Coronary artery (tissue), 2 donors: ENCODE measurements around the gene OSBPL2.

Experiments
- DNase-seq: peaks from one replicate; pipeline ENCODE4 v3.0.0-alpha.2; 2017; ENCODE audit warnings: low spot score
- H3K27ac ChIP-seq, 2 donors: fragments of 200-600 bp; sonication (generic); one replicate each; pipeline ENCODE4 v1.5.1; 2016 to 2019
- H3K4me3 ChIP-seq: fragments of 200-600 bp; sonication (generic); 2 replicates; pipeline ENCODE4 v1.5.1; 2016; ENCODE audit warnings: mild to moderate bottlenecking, moderate library complexity
- TF ChIP-seq, protein P1 (sequence below): fragments of 200-600 bp; sonication (generic); IDR thresholded peaks from one replicate; pipeline ENCODE4 v1.5.1; 2019; ENCODE audit warnings: antibody characterized with exemption

Gene OSBPL2

DNA sequence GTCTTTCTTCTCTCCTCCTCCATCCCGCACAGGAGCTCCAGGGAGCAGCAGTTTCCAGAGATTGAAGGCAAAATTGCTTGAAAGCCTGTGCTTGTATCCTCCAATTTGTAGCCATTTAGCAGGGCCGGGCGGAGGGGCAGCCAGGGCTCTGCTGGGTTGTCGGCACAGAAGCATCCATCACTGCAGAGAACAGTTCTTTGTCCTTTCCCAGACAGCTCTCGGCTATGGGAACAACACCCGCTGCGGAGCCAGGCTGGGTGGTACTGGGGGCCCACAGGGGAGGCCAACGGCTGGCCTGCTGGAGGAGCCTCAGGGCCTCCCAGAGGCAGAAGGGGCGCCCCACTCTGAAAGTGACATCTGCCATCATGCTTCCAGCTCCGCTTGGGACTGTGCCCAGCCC lies 26.0 kb upstream of the OSBPL2 start:
- Histone ChIP-seq H3K27ac (no peak overlapping the region), H3K4me3 (no peak overlapping the region)
- DNase-seq, result no peak
- TF ChIP-seq, protein P1, sequence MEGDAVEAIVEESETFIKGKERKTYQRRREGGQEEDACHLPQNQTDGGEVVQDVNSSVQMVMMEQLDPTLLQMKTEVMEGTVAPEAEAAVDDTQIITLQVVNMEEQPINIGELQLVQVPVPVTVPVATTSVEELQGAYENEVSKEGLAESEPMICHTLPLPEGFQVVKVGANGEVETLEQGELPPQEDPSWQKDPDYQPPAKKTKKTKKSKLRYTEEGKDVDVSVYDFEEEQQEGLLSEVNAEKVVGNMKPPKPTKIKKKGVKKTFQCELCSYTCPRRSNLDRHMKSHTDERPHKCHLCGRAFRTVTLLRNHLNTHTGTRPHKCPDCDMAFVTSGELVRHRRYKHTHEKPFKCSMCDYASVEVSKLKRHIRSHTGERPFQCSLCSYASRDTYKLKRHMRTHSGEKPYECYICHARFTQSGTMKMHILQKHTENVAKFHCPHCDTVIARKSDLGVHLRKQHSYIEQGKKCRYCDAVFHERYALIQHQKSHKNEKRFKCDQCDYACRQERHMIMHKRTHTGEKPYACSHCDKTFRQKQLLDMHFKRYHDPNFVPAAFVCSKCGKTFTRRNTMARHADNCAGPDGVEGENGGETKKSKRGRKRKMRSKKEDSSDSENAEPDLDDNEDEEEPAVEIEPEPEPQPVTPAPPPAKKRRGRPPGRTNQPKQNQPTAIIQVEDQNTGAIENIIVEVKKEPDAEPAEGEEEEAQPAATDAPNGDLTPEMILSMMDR, result no peak

DNA sequence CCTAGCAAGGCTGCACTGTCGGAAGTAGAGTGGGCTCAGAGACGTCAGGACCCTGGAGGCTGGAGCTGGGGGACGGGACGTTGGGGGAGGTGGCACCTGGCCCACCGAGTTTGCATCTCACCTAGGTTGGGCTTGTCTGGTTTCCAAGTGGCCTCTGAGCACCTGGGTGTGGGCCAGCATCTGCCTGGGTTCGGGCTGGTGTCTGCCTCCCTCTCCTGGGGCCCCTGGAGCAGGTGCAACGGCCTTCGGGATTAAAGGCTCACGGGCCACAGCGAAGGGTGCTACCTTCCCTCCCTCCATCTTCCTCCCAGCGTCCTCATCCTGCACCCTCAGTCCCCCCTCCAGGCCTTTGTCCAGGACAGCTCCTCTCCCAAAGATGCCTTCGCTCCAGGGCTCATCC lies 24.3 kb upstream of the OSBPL2 start:
- DNase-seq, result no peak
- TF ChIP-seq, protein P1, result no peak
- Histone ChIP-seq H3K4me3 (no peak overlapping the region), H3K27ac (no peak overlapping the region)

GRCh38 chr20:62215020-62215990 lies 23.0 kb upstream of the OSBPL2 start:
- Histone ChIP-seq H3K4me3 (no peak overlapping the region), H3K27ac (no peak overlapping the region)
- TF ChIP-seq, protein P1, result no peak
- no peak for DNase-seq

DNA sequence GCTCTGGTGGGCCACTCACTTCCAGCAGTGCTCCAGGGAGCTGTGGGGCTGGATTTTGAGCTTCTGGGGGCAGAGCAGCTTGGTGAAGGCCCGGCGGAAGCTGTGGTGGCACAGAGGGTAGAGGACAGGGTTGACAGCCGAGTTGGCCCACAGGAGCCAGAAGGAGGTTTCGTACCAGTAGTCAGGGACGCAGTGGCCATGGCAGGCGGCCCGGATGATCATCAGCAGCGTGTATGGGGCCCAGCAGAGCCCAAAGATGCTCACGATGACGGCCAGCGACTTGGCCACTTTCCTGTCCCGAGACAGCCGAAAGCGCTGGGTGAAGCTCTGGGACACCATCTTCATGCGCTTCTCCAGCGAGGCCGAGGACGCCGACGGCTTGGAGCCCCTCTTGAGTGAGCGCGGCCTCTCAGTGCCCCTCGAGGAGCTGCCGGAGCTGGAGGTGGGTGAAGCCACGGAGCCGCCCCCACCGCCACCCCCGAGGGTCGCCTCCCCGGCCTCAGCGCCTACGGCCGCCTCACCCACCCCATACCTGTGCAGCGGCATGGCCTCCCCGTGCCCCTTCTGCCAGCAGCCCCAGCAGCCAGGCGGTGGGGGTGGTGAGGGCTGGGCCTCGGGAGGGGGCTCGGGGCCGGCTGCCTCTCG lies 22.2 kb upstream of the OSBPL2 start:
- no peak for DNase-seq
- TF ChIP-seq, protein P1, result no peak

GRCh38 chr20:62216636-62217566 lies 21.4 kb upstream of the OSBPL2 start:
- H3K27ac ChIP-seq, result no peak overlapping the region
- TF ChIP-seq, protein P1, result no peak
- DNase-seq, result no peak
- no peak overlapping the region for H3K4me3 ChIP-seq

More for the DNA sequence above, 22.2 kb upstream of the OSBPL2 start:
- H3K4me3 ChIP-seq, result no peak overlapping the region
- no peak overlapping the region for H3K27ac ChIP-seq

- TF ChIP-seq, protein P1, result no peak
- DNase-seq, result no peak
- H3K4me3 ChIP-seq, result no peak overlapping the region
- no peak overlapping the region for H3K27ac ChIP-seq
Measured at GRCh38 chr20:62217913-62218773, 20.2 kb upstream of the OSBPL2 start.
